ENCODE results near the gene RUNX3. TPM values are rescaled to one million over a fixed set of nuclear protein-coding genes. Genes with fewer than 3 reads are reported as not detected.

The RUNX3 gene
- total RNA-seq, 1 experiment from 2014 or later: 22.6 TPM

- TF ChIP-seq EZH2 (IDR thresholded peaks at IDR 0.05) (no peak), EGR1 (IDR thresholded peaks at IDR 0.05; ENCODE audit: low read depth) (no peak)
These were observed 27.0 kb downstream of the RUNX3 start (continued) for GRCh38 chr1:24903011-24903461.

- H3K36me3 ChIP-seq (ENCODE audit: control insufficient read depth in 1 of 2, insufficient read depth in 2 of 2, low read length in 2 of 2): no peaks in the 10 kb centered on the region; a peak in 2 of 4 replicates
- ATAC-seq (no peak), DNase-seq (ENCODE audit: low read depth, low spot score) (no peak)
- no peak overlapping the region for H3K27ac ChIP-seq (ENCODE audit: low read depth, low read length)
- no peak for TF ChIP-seq ELF1 (IDR thresholded peaks at IDR 0.05; ENCODE audit: borderline replicate concordance, low read depth)
- TF ChIP-seq POLR2A (IDR thresholded peaks at IDR 0.05; ENCODE audit: borderline replicate concordance, extremely low read depth, insufficient read depth, insufficient read length): no peak
- no peak for TF ChIP-seq SP1 (IDR thresholded peaks at IDR 0.05; ENCODE audit: low read depth)
- TF ChIP-seq FOSL1 (IDR thresholded peaks at IDR 0.05; ENCODE audit: low read depth): no peak
- no peaks in the 10 kb centered on the region for H3K4me1 ChIP-seq (ENCODE audit: control insufficient read depth in 1 of 2, insufficient read depth in 2 of 2, low read length in 2 of 2)
- RAD21 ChIA-PET (ENCODE audit: low non-redundant PET in 1 of 2, low total read pairs in 2 of 2, uncharacterized antibody in 2 of 2, unreplicated experiment in 2 of 2): no interaction called here
- no peaks in the 10 kb centered on the region for H3K9me3 ChIP-seq (ENCODE audit: control insufficient read depth in 1 of 2, insufficient read depth in 1 of 2, low read depth in 1 of 2, low read length in 2 of 2)
- H3K9ac ChIP-seq (ENCODE audit: low read length): no peak overlapping the region
- H2AFZ ChIP-seq (ENCODE audit: low read depth, low read length, poor library complexity, severe bottlenecking): no peak overlapping the region
- H4K20me1 ChIP-seq (ENCODE audit: insufficient read depth): no peaks in the 10 kb centered on the region
- no peaks in the 10 kb centered on the region for H3K79me2 ChIP-seq (ENCODE audit: insufficient read depth, low read length)
- BruUV-seq (replicated peaks): no TSS peak
- CTCF ChIA-PET: no interaction called here
- H3K4me3 ChIP-seq (replicated peaks in 1 of 2; ENCODE audit: low read depth in 1 of 2, low read length in 2 of 2): no peak overlapping the region
- POLR2A ChIA-PET: no interaction called here
- intact Hi-C loops (cut with micrococcal nuclease): no loop called here
- no peaks in the 10 kb centered on the region for H3K9me2 ChIP-seq (ENCODE audit: insufficient read depth)
- no peak overlapping the region for H3K4me2 ChIP-seq (ENCODE audit: low read length)
- H3K27me3 ChIP-seq (ENCODE audit: insufficient read depth, low read length): no peaks in the 10 kb centered on the region
These were observed 27.6 kb downstream of the RUNX3 start for GRCh38 chr1:24902471-24902891.

- Histone ChIP-seq H3K79me2 (ENCODE audit: insufficient read depth, low read length) (no peaks in the 10 kb centered on the region), H4K20me1 (ENCODE audit: insufficient read depth) (no peaks in the 10 kb centered on the region), H3K4me1 (ENCODE audit: control insufficient read depth in 1 of 2, insufficient read depth in 2 of 2, low read length in 2 of 2) (no peaks in the 10 kb centered on the region), H3K27ac (ENCODE audit: low read depth, low read length) (no peak overlapping the region), H3K9me3 (ENCODE audit: control insufficient read depth in 1 of 2, insufficient read depth in 1 of 2, low read depth in 1 of 2, low read length in 2 of 2) (no peaks in the 10 kb centered on the region), H3K4me3 (replicated peaks in 1 of 2; ENCODE audit: low read depth in 1 of 2, low read length in 2 of 2) (no peak overlapping the region), H3K4me2 (ENCODE audit: low read length) (no peak overlapping the region), H3K9ac (ENCODE audit: low read length) (no peak overlapping the region), H2AFZ (ENCODE audit: low read depth, low read length, poor library complexity, severe bottlenecking) (no peak overlapping the region), H3K36me3 (ENCODE audit: control insufficient read depth in 1 of 2, insufficient read depth in 2 of 2, low read length in 2 of 2) (no peaks in the 10 kb centered on the region; a peak in 1 of 4 replicates), H3K9me2 (ENCODE audit: insufficient read depth) (no peaks in the 10 kb centered on the region), H3K27me3 (ENCODE audit: insufficient read depth, low read length) (no peaks in the 10 kb centered on the region)
- ChIA-PET CTCF (no interaction called here), POLR2A (no interaction called here), RAD21 (ENCODE audit: low non-redundant PET in 1 of 2, low total read pairs in 2 of 2, uncharacterized antibody in 2 of 2, unreplicated experiment in 2 of 2) (no interaction called here)
- no TSS peak for BruUV-seq (replicated peaks)
- ATAC-seq (no peak), DNase-seq (ENCODE audit: low read depth, low spot score) (no peak)
- TF ChIP-seq POLR2A (IDR thresholded peaks at IDR 0.05; ENCODE audit: borderline replicate concordance, extremely low read depth, insufficient read depth, insufficient read length): no peak
- no peak for TF ChIP-seq POLR2AphosphoS5 (IDR thresholded peaks at IDR 0.05; ENCODE audit: low read depth, low read length)
- no peak for TF ChIP-seq EZH2 (IDR thresholded peaks at IDR 0.05)
- no peak for TF ChIP-seq YY1 (IDR thresholded peaks at IDR 0.05; ENCODE audit: extremely low read depth, insufficient replicate concordance, low read depth, low read length)
- no peak for TF ChIP-seq TCF7L2 (IDR thresholded peaks at IDR 0.05; ENCODE audit: borderline replicate concordance, extremely low read depth, insufficient read depth, insufficient read length)
- TF ChIP-seq JUND (IDR thresholded peaks at IDR 0.05): no peak
- no peak for TF ChIP-seq ELF1 (IDR thresholded peaks at IDR 0.05; ENCODE audit: borderline replicate concordance, low read depth)
- TF ChIP-seq ZBTB33 (IDR thresholded peaks at IDR 0.05; ENCODE audit: extremely low read depth, insufficient replicate concordance, low read length): no peak
- TF ChIP-seq SIN3A (IDR thresholded peaks at IDR 0.05; ENCODE audit: low read depth): no peak
- TF ChIP-seq CEBPB (IDR thresholded peaks at IDR 0.05; ENCODE audit: low read depth): no peak
- TF ChIP-seq RAD21 (IDR thresholded peaks at IDR 0.05; ENCODE audit: low read depth): no peak
- TF ChIP-seq ZNF274 (IDR thresholded peaks at IDR 0.05; ENCODE audit: low read depth, low read length): no peak
- intact Hi-C loops (cut with micrococcal nuclease): no loop called here
These were observed 28.1 kb downstream of the RUNX3 start for GRCh38 chr1:24901791-24902470.
